Peyer's patch (tissue), 4 donors: ENCODE results near the gene INPP4A. TPM values are rescaled to one million over a fixed set of nuclear protein-coding genes. Genes with fewer than 3 reads are reported as not detected.

Experiments used
- DNase-seq, 3 donors: peaks; one replicate each; pipeline ENCODE4 v3.0.0-alpha.2; 2017 to 2019
- H3K27ac ChIP-seq, 4 donors: fragments of 200-600 bp; sonication (generic); one replicate each; pipeline ENCODE4 v1.5.1; 2016 to 2019
- H3K27me3 ChIP-seq, 2 donors: fragments of 200-600 bp; sonication (generic); one replicate each; pipeline ENCODE4 v1.5.1; 2019
- H3K36me3 ChIP-seq, 3 donors: fragments of 200-600 bp; sonication (generic); one replicate each; pipeline ENCODE4 v1.5.1; 2016 to 2019
- H3K4me1 ChIP-seq, 4 donors: fragments of 200-600 bp; sonication (generic); one replicate each; pipeline ENCODE4 v1.5.1; 2016 to 2019
- H3K4me3 ChIP-seq, 4 donors: fragments of 200-600 bp; sonication (generic); 1 replicate in 3 of 4; 2 replicates in 1 of 4; pipeline ENCODE4 v1.5.1; 2016 to 2019; ENCODE audit warnings: mild to moderate bottlenecking in 1 of 4
- H3K9me3 ChIP-seq, 4 donors: fragments of 200-600 bp; sonication (generic); one replicate each; pipeline ENCODE4 v1.5.1; 2016 to 2019; ENCODE audit warnings: mild to moderate bottlenecking in 1 of 4
- POLR2A ChIP-seq, 2 donors: fragments of 450-650 bp; IDR thresholded peaks; one replicate each; pipeline ENCODE4 v1.5.1; 2017; ENCODE audit warnings: antibody characterized with exemption in 2 of 2, mild to moderate bottlenecking in 2 of 2, moderate library complexity in 2 of 2
- total RNA-seq, 4 donors: library from RNA; depleted of rRNA; stranded (reverse); fragments of >200 nt; gene quantifications; one replicate each; pipeline ENCODE4 v1.1.0, GENCODE V29; 2016
- TF ChIP-seq, protein P1 (sequence below), 6 experiments: fragments of 450-650 bp in 4 of 6; fragments of 200-600 bp in 2 of 6; sonication (generic) in 1 of 6; IDR thresholded peaks; one replicate each; pipeline ENCODE4 v1.5.1; 2017 to 2019; ENCODE audit warnings: antibody characterized with exemption in 6 of 6, mild to moderate bottlenecking in 3 of 6, moderate library complexity in 1 of 6

Gene INPP4A
- total RNA-seq, 4 donors from 2014 or later: 15.6 to 78.4 (median 27.4) TPM

DNA sequence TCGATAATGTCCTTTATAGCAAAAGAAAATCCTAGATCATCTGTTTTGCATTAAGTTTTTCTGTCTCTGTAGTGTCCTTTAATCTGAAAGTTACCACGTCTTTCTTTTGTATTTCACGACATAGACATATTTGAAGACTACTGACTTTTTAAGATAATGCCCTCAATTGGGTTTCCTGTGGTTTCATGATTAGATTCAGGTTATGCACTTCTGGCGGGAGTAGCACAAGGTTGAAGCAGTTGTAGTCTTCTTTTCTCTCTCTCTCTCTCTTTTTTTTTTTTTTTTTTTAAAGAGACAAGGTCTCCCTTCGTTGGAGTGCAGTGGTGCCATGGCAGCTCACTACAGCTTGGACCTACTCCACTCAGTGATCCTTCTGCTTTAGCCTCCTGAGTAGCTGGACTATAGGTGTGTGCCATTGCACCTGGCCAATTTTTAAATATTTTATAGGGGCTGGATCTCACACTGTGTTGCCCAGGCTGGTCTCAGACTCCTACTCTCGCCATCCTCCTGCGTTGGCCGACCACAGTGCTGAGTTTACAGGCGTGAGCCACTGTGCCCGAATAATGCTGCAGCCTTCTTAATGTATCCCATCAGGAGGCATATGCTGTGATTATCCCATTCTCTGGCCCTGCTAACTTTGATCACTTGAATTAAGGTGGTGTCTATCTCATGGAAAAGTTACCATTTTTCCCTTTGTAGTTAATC is 3.9 kb downstream of the INPP4A start:
- Histone ChIP-seq H3K27ac (peak overlapping the region in 2 of 4 donors; percentile 3 to 38), H3K27me3 (no peaks in the 10 kb centered on the region), H3K36me3 (no peaks in the 10 kb centered on the region), H3K4me3 (no peak overlapping the region), H3K9me3 (no peaks in the 10 kb centered on the region), H3K4me1 (peaks cover 0 to 24% (median 0%) of the 10 kb centered on the region in 4 donors)
- no peak for DNase-seq
- TF ChIP-seq POLR2A (IDR thresholded peaks at IDR 0.05): no peak
- TF ChIP-seq, protein P1, sequence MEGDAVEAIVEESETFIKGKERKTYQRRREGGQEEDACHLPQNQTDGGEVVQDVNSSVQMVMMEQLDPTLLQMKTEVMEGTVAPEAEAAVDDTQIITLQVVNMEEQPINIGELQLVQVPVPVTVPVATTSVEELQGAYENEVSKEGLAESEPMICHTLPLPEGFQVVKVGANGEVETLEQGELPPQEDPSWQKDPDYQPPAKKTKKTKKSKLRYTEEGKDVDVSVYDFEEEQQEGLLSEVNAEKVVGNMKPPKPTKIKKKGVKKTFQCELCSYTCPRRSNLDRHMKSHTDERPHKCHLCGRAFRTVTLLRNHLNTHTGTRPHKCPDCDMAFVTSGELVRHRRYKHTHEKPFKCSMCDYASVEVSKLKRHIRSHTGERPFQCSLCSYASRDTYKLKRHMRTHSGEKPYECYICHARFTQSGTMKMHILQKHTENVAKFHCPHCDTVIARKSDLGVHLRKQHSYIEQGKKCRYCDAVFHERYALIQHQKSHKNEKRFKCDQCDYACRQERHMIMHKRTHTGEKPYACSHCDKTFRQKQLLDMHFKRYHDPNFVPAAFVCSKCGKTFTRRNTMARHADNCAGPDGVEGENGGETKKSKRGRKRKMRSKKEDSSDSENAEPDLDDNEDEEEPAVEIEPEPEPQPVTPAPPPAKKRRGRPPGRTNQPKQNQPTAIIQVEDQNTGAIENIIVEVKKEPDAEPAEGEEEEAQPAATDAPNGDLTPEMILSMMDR (IDR thresholded peaks at IDR 0.05): no peak

DNA sequence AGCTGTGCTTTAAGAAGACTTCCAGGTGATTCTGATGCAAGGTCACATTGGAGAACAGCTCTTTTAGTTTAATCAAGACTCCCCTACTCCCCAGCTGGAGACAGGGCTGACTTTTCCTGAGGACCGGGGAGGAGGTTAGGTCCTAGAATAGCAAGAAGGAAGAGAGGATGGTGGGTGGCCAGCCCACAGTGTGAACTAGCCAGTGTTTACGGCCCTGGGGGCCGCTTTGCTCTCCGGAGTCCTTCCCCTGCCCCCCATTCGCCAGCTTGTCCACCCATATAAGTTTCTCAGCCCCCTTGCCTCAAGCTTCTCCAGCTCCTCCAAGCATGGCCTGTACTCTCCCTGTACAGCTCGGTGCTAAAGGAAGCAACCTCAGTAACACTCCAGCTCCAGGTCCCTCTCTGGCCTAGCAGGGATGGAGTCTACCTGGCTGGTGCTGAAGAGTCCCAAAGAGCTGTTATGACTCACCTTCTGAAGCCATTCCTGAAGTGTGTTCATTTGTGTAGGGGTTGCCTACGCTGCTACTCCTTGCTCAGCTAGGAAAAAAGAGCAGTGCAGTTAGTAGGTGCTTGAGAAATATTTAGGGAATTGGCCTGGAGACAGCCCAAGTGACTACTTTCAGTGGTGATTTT is 7.9 kb downstream of the INPP4A start:
- Histone ChIP-seq H3K9me3 (no peaks in the 10 kb centered on the region), H3K4me3 (peak overlapping the region in 1 of 4 donors; percentile 3), H3K27ac (peak overlapping the region in 2 of 4 donors; percentile 15), H3K36me3 (no peaks in the 10 kb centered on the region), H3K27me3 (no peaks in the 10 kb centered on the region), H3K4me1 (peaks cover 0 to 44% (median 12%) of the 10 kb centered on the region in 4 donors)
- TF ChIP-seq POLR2A (IDR thresholded peaks at IDR 0.05): no peak
- TF ChIP-seq, protein P1 (IDR thresholded peaks at IDR 0.05): no peak
- no peak for DNase-seq

DNA sequence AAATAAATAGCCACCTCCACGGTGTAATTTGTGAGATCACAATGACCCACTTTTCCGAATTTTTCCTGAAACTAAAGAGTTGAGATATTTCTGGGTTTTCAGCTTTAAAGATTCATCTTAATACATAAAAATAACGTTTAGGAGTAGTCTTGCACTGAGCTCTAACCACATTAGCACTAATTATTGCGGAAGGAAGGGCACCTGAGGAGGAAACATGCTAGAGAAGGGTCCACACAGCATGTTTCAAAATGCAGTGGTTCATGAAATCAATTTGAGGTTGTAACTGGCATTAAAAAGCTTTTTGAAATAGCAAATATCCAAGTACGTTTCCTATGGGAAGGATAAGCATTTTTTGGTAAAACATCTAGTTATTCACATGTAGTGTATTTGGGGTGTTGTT is 8.4 kb downstream of the INPP4A start:
- DNase-seq: no peak
- peaks cover 0 to 48% (median 12%) of the 10 kb centered on the region in 4 donors for H3K4me1 ChIP-seq
- peak overlapping the region in 1 of 4 donors; percentile 15 for H3K27ac ChIP-seq

DNA sequence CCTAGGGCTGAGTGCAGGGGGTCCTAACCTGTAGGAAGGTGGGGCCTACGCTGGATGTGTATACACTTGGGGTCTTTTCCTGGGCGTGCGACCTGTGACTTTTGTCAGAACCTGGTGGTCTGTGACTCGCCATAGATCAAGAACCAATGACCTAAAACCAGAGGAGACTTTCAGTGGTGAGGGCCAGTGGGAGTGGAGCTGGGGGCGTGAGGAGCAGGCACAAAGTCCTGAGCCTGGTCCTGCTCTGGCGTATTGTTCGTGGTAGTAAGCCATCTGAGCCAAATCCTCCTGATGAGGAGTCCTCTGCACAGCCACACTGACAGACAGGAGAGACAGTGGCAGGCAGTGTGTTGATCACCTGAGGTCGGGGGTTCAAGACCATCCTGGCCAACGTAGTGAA is 8.9 kb downstream of the INPP4A start:
- no peak for TF ChIP-seq POLR2A (IDR thresholded peaks at IDR 0.05)
- TF ChIP-seq, protein P1 (IDR thresholded peaks at IDR 0.05): no peak
- Histone ChIP-seq H3K4me1 (peaks cover 0 to 53% (median 12%) of the 10 kb centered on the region in 4 donors), H3K27me3 (no peaks in the 10 kb centered on the region), H3K27ac (peak overlapping the region in 3 of 4 donors; percentile 35 to 67 (median 63)), H3K36me3 (no peaks in the 10 kb centered on the region), H3K9me3 (no peaks in the 10 kb centered on the region), H3K4me3 (no peak overlapping the region)
- DNase-seq: no peak

More for the DNA sequence above, 8.4 kb downstream of the INPP4A start:
- no peaks in the 10 kb centered on the region for H3K36me3 ChIP-seq
- H3K9me3 ChIP-seq: no peaks in the 10 kb centered on the region
- H3K27me3 ChIP-seq: no peaks in the 10 kb centered on the region
- TF ChIP-seq, protein P1 (IDR thresholded peaks at IDR 0.05): no peak
- no peak for TF ChIP-seq POLR2A (IDR thresholded peaks at IDR 0.05)
- H3K4me3 ChIP-seq: peak overlapping the region in 1 of 4 donors; percentile 3

DNA sequence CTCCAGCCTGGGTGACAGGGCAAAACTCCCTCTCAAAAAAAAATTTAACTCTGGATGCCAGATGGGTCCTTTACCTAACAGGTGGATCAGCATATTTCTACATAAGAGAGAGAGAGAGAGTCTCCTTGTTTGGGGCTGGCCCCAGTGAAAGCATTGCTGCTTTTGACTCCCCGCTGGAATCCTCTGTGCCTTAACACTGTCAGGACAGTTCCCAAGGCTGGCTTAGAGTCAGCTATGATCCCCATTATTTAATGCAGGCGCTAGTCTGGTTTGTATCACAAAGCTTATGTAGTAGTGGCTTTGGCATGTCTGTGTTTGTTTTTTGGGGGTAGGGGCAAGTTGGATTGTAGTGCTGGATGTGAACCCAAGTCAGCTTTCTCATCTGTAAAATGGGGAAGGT is 9.4 kb downstream of the INPP4A start:
- no peaks in the 10 kb centered on the region for H3K36me3 ChIP-seq
- TF ChIP-seq, protein P1 (IDR thresholded peaks at IDR 0.05): no peak
- TF ChIP-seq POLR2A (IDR thresholded peaks at IDR 0.05): no peak
- H3K27me3 ChIP-seq: no peaks in the 10 kb centered on the region
- no peak overlapping the region for H3K4me3 ChIP-seq
- H3K9me3 ChIP-seq: no peaks in the 10 kb centered on the region
- H3K27ac ChIP-seq: peak overlapping the region in 3 of 4 donors; percentile 63 to 72 (median 67)
- DNase-seq: peak in 1 of 3 donors; percentile 3
- peaks cover 0 to 58% (median 12%) of the 10 kb centered on the region in 4 donors for H3K4me1 ChIP-seq
